Stimulated activated CD8-positive, alpha-beta memory T cell treated with anti-CD3 and anti-CD28 coated beads, Interleukin-15, amount 100 ng/mL, for 1 hour (primary cell): ENCODE results near the gene ACR.

Source experiments
- DNase-seq: peaks from one replicate; pipeline ENCODE4 v3.0.0-alpha.2; 2020; ENCODE audit warnings: low read depth

ACR gene

GRCh38 chr22:50702821-50703725 lies 34.9 kb upstream of the ACR start:
- DNase-seq: no peak

GRCh38 chr22:50703726-50704509 lies 34.1 kb upstream of the ACR start:
- no peak for DNase-seq

GRCh38 chr22:50704510-50705218 lies 33.3 kb upstream of the ACR start:
- DNase-seq: no peak

GRCh38 chr22:50705219-50705691 lies 32.7 kb upstream of the ACR start:
- no peak for DNase-seq

GRCh38 chr22:50705851-50706351 lies 32.1 kb upstream of the ACR start:
- DNase-seq: no peak

GRCh38 chr22:50706481-50707125 lies 31.4 kb upstream of the ACR start:
- no peak for DNase-seq

GRCh38 chr22:50708474-50708873 lies 29.5 kb upstream of the ACR start:
- DNase-seq: no peak

GRCh38 chr22:50708996-50709395 lies 29.0 kb upstream of the ACR start:
- no peak for DNase-seq

GRCh38 chr22:50710221-50710620 lies 27.8 kb upstream of the ACR start:
- DNase-seq: no peak

- no peak for DNase-seq
Measured at GRCh38 chr22:50710886-50711285, 27.1 kb upstream of the ACR start.

- no peak for DNase-seq
Measured at GRCh38 chr22:50711446-50712340, 26.3 kb upstream of the ACR start.

GRCh38 chr22:50712341-50713007 lies 25.5 kb upstream of the ACR start:
- no peak for DNase-seq

- no peak for DNase-seq
Measured at GRCh38 chr22:50713008-50713385, 25.0 kb upstream of the ACR start.

GRCh38 chr22:50713571-50714056 lies 24.4 kb upstream of the ACR start:
- no peak for DNase-seq

- DNase-seq: no peak
Measured at GRCh38 chr22:50714150-50714549, 23.9 kb upstream of the ACR start.

GRCh38 chr22:50714631-50715179 lies 23.3 kb upstream of the ACR start:
- no peak for DNase-seq

GRCh38 chr22:50715250-50715649 lies 22.8 kb upstream of the ACR start:
- no peak for DNase-seq

GRCh38 chr22:50715776-50716175 lies 22.2 kb upstream of the ACR start:
- DNase-seq: no peak

GRCh38 chr22:50716290-50717024 lies 21.5 kb upstream of the ACR start:
- DNase-seq: no peak
